Measurements from ENCODE around the gene LCN15. TPM values are rescaled to one million over a fixed set of nuclear protein-coding genes. Genes with fewer than 3 reads are reported as not detected.

LCN15 gene
- total and polyA plus RNA-seq, 2 experiments from 2014 or later, result 0.76 to 0.90 TPM

- TF ChIP-seq CTCF (conservative IDR thresholded peaks at IDR 0.05; ENCODE audit: low read depth in 2 of 2) (no peak), EZH2phosphoT487 (IDR thresholded peaks at IDR 0.05; ENCODE audit: unreplicated experiment) (no peak), ZNF331 (CRISPR knock-in tag; IDR thresholded peaks at IDR 0.05; ENCODE audit: low read depth) (no peak), EZH2 (IDR thresholded peaks at IDR 0.05; ENCODE audit: low read depth, unreplicated experiment) (no peak), ETS1 (IDR thresholded peaks at IDR 0.05) (no peak), STAT1 (IDR thresholded peaks at IDR 0.05; ENCODE audit: unreplicated experiment) (no peak)
Observed at GRCh38 chr9:136782452-136782851, 18.1 kb upstream of the LCN15 start (continued).

DNA sequence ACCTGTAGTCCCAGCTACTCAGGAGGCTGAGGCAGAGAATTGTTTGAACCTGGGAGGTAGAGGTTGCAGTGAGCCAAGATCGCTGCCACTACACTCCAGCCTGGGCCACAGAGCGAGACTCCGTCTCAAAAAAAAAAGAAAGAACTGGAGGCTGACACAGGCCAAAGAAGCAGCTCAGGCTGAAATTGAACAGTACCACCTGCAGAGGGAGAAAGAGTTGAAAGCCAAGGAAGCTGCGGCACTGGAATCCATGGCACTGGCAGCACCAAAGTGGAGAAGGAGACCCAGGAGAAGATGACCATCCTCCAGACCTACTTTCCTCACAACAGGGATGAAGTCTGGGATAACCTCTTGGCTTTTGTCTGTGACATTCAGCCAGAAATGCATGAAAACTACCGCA is 15.5 kb upstream of the LCN15 start:
- H2AFZ ChIP-seq, result no peak overlapping the region
- H4K20me1 ChIP-seq (replicated peaks; ENCODE audit: insufficient read depth), result no peaks in the 10 kb centered on the region
- H3K79me2 ChIP-seq (replicated peaks; ENCODE audit: insufficient read depth), result no peaks in the 10 kb centered on the region
- DNase-seq (ENCODE audit: low spot score) (no peak), ATAC-seq (0 out of 3 replicates have a peak, but pooled peaks have one; percentile 28)
- no peaks in the 10 kb centered on the region for H3K36me3 ChIP-seq (ENCODE audit: insufficient read depth)
- no peaks in the 10 kb centered on the region for H3K27me3 ChIP-seq (ENCODE audit: insufficient read depth)
- 0 out of 2 replicates have a peak, but pooled peaks cover 4% of the 10 kb centered on the region for H3K9me2 ChIP-seq (ENCODE audit: insufficient read depth)
- Mint-ChIP-seq H3K4me3 (no peak overlapping the region), H3K27ac (no peak overlapping the region), H3K9me3 (peaks cover 14% of the 10 kb centered on the region), H3K4me1 (no peaks in the 10 kb centered on the region; the same call in 2 of the 3 replicates), H3K27me3 (ENCODE audit: insufficient read depth, low read depth, poor library complexity) (peaks cover 23% of the 10 kb centered on the region), H3K36me3 (ENCODE audit: low read depth) (peaks cover 11% of the 10 kb centered on the region; the same call in 1 of the 3 replicates)
- H3K4me1 ChIP-seq (ENCODE audit: insufficient read depth), result no peaks in the 10 kb centered on the region
- no peak overlapping the region for H3K4me3 ChIP-seq
- H3F3A ChIP-seq (replicated peaks; ENCODE audit: low read depth), result no peaks in the 10 kb centered on the region
- H3K27ac ChIP-seq (ENCODE audit: low read depth), result no peak overlapping the region
- H3K4me2 ChIP-seq, result no peak overlapping the region
- TF ChIP-seq NANOG (IDR thresholded peaks at IDR 0.05; ENCODE audit: borderline replicate concordance), result no peak
- no peak for TF ChIP-seq ZNF331 (CRISPR knock-in tag; IDR thresholded peaks at IDR 0.05; ENCODE audit: low read depth)
- no peak for TF ChIP-seq STAT1 (IDR thresholded peaks at IDR 0.05; ENCODE audit: unreplicated experiment)

GRCh38 chr9:136777359-136777758 is 13.0 kb upstream of the LCN15 start:
- Histone ChIP-seq H2AFZ (no peak overlapping the region), H3K79me2 (replicated peaks; ENCODE audit: insufficient read depth) (no peaks in the 10 kb centered on the region), H3K4me2 (no peak overlapping the region), H4K20me1 (replicated peaks; ENCODE audit: insufficient read depth) (no peaks in the 10 kb centered on the region), H3K4me1 (ENCODE audit: insufficient read depth) (no peaks in the 10 kb centered on the region), H3K27ac (ENCODE audit: low read depth) (no peak overlapping the region), H3K9me2 (ENCODE audit: insufficient read depth) (0 out of 2 replicates have a peak, but pooled peaks cover 4% of the 10 kb centered on the region), H3K4me3 (no peak overlapping the region), H3K36me3 (ENCODE audit: insufficient read depth) (no peaks in the 10 kb centered on the region; the same call in 1 of the 2 replicates), H3K27me3 (ENCODE audit: insufficient read depth) (no peaks in the 10 kb centered on the region), H3F3A (replicated peaks; ENCODE audit: low read depth) (no peaks in the 10 kb centered on the region)
- Mint-ChIP-seq H3K27me3 (ENCODE audit: insufficient read depth, low read depth, poor library complexity) (peaks cover 23% of the 10 kb centered on the region), H3K4me3 (no peak overlapping the region), H3K4me1 (peaks cover 4% of the 10 kb centered on the region), H3K9me3 (peaks cover 25% of the 10 kb centered on the region), H3K27ac (no peak overlapping the region), H3K36me3 (ENCODE audit: low read depth) (peaks cover 19% of the 10 kb centered on the region)
- ATAC-seq (no peak), DNase-seq (ENCODE audit: low spot score) (no peak)
- no peak for TF ChIP-seq POLR2AphosphoS5 (IDR thresholded peaks at IDR 0.05; ENCODE audit: low read depth)
- no peak for TF ChIP-seq CTCF (conservative IDR thresholded peaks at IDR 0.05; ENCODE audit: low read depth in 2 of 2)
- TF ChIP-seq, protein P1, sequence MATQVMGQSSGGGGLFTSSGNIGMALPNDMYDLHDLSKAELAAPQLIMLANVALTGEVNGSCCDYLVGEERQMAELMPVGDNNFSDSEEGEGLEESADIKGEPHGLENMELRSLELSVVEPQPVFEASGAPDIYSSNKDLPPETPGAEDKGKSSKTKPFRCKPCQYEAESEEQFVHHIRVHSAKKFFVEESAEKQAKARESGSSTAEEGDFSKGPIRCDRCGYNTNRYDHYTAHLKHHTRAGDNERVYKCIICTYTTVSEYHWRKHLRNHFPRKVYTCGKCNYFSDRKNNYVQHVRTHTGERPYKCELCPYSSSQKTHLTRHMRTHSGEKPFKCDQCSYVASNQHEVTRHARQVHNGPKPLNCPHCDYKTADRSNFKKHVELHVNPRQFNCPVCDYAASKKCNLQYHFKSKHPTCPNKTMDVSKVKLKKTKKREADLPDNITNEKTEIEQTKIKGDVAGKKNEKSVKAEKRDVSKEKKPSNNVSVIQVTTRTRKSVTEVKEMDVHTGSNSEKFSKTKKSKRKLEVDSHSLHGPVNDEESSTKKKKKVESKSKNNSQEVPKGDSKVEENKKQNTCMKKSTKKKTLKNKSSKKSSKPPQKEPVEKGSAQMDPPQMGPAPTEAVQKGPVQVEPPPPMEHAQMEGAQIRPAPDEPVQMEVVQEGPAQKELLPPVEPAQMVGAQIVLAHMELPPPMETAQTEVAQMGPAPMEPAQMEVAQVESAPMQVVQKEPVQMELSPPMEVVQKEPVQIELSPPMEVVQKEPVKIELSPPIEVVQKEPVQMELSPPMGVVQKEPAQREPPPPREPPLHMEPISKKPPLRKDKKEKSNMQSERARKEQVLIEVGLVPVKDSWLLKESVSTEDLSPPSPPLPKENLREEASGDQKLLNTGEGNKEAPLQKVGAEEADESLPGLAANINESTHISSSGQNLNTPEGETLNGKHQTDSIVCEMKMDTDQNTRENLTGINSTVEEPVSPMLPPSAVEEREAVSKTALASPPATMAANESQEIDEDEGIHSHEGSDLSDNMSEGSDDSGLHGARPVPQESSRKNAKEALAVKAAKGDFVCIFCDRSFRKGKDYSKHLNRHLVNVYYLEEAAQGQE (IDR thresholded peaks at IDR 0.05; ENCODE audit: unreplicated experiment), result no peak
- no peak for TF ChIP-seq NANOG (IDR thresholded peaks at IDR 0.05; ENCODE audit: borderline replicate concordance)
- TF ChIP-seq JUNB (IDR thresholded peaks at IDR 0.05; ENCODE audit: unreplicated experiment), result no peak
- no peak for TF ChIP-seq STAT1 (IDR thresholded peaks at IDR 0.05; ENCODE audit: unreplicated experiment)
- TF ChIP-seq ZNF114 (CRISPR knock-in tag; IDR thresholded peaks at IDR 0.05), result no peak
- no peak for TF ChIP-seq EZH2 (IDR thresholded peaks at IDR 0.05; ENCODE audit: low read depth, unreplicated experiment)
- no peak for TF ChIP-seq ZNF331 (CRISPR knock-in tag; IDR thresholded peaks at IDR 0.05; ENCODE audit: low read depth)
- TF ChIP-seq ETS1 (IDR thresholded peaks at IDR 0.05), result no peak
